ENCODE measurements around the gene GRM7. TPM values are rescaled to one million over a fixed set of nuclear protein-coding genes. Genes with fewer than 3 reads are reported as not detected.

GRM7 gene
- total RNA-seq, 3 donors from 2014 or later: 0.59 to 1.3 (median 1.1) TPM

GRCh38 chr3:7266551-7266950, 405.6 kb downstream of the GRM7 start:
- intact Hi-C loops (cut with DNase I; ENCODE audit: low total_unique reads): no loop called here

GRCh38 chr3:7270731-7271130, 409.8 kb downstream of the GRM7 start:
- intact Hi-C loops (cut with DNase I; ENCODE audit: low total_unique reads): no loop called here
- Histone ChIP-seq H3K4me1 (no peaks in the 10 kb centered on the region), H3K27ac (no peak overlapping the region), H3K27me3 (no peaks in the 10 kb centered on the region), H3K9me3 (no peaks in the 10 kb centered on the region), H3K4me3 (no peak overlapping the region), H3K36me3 (no peaks in the 10 kb centered on the region)
- no peak for TF ChIP-seq POLR2AphosphoS5 (IDR thresholded peaks at IDR 0.05)
- no peak for TF ChIP-seq CTCF (IDR thresholded peaks at IDR 0.05)
- TF ChIP-seq POLR2A (IDR thresholded peaks at IDR 0.05): no peak
- DNase-seq (ENCODE audit: low spot score in 2 of 2): no peak

More at GRCh38 chr3:7266551-7266950, 405.6 kb downstream of the GRM7 start:
- TF ChIP-seq POLR2A (IDR thresholded peaks at IDR 0.05): no peak
- no peak for TF ChIP-seq CTCF (IDR thresholded peaks at IDR 0.05)
- TF ChIP-seq POLR2AphosphoS5 (IDR thresholded peaks at IDR 0.05): no peak
- no peak overlapping the region for H3K4me3 ChIP-seq
- DNase-seq (ENCODE audit: low spot score in 2 of 2): no peak
- no peaks in the 10 kb centered on the region for H3K27me3 ChIP-seq
- no peaks in the 10 kb centered on the region for H3K4me1 ChIP-seq
- H3K9me3 ChIP-seq: peaks cover 0 to under 1% of the 10 kb centered on the region in 2 donors
- no peaks in the 10 kb centered on the region for H3K36me3 ChIP-seq
- H3K27ac ChIP-seq: no peak overlapping the region

- TF ChIP-seq CTCF (IDR thresholded peaks at IDR 0.05) (no peak), POLR2AphosphoS5 (IDR thresholded peaks at IDR 0.05) (no peak), POLR2A (IDR thresholded peaks at IDR 0.05) (no peak)
- Histone ChIP-seq H3K27me3 (no peaks in the 10 kb centered on the region), H3K36me3 (no peaks in the 10 kb centered on the region), H3K4me1 (no peaks in the 10 kb centered on the region), H3K27ac (no peak overlapping the region), H3K9me3 (no peaks in the 10 kb centered on the region), H3K4me3 (no peak overlapping the region)
- no peak for DNase-seq (ENCODE audit: low spot score in 2 of 2)
- intact Hi-C loops (cut with DNase I; ENCODE audit: low total_unique reads): no loop called here
These were observed 410.7 kb downstream of the GRM7 start for GRCh38 chr3:7271631-7272030.

GRCh38 chr3:7272203-7272602, 411.3 kb downstream of the GRM7 start:
- Histone ChIP-seq H3K27me3 (no peaks in the 10 kb centered on the region), H3K4me1 (no peaks in the 10 kb centered on the region), H3K27ac (no peak overlapping the region), H3K36me3 (no peaks in the 10 kb centered on the region), H3K9me3 (no peaks in the 10 kb centered on the region), H3K4me3 (no peak overlapping the region)
- TF ChIP-seq POLR2AphosphoS5 (IDR thresholded peaks at IDR 0.05) (no peak), CTCF (IDR thresholded peaks at IDR 0.05) (no peak), POLR2A (IDR thresholded peaks at IDR 0.05) (no peak)
- DNase-seq (ENCODE audit: low spot score in 2 of 2): no peak
- intact Hi-C loops (cut with DNase I; ENCODE audit: low total_unique reads): no loop called here

GRCh38 chr3:7275396-7275795, 414.5 kb downstream of the GRM7 start:
- no peak for DNase-seq (ENCODE audit: low spot score in 2 of 2)
- intact Hi-C loops (cut with DNase I; ENCODE audit: low total_unique reads): no loop called here
- no peak overlapping the region for H3K4me3 ChIP-seq
- H3K27ac ChIP-seq: no peak overlapping the region
- H3K27me3 ChIP-seq: no peaks in the 10 kb centered on the region
- no peaks in the 10 kb centered on the region for H3K9me3 ChIP-seq
- no peaks in the 10 kb centered on the region for H3K36me3 ChIP-seq
- no peaks in the 10 kb centered on the region for H3K4me1 ChIP-seq
- TF ChIP-seq POLR2AphosphoS5 (IDR thresholded peaks at IDR 0.05) (no peak), POLR2A (IDR thresholded peaks at IDR 0.05) (no peak), CTCF (IDR thresholded peaks at IDR 0.05) (no peak)
